ENCODE measurements around the gene FXYD4.

FXYD4 gene

GRCh38 chr10:43396061-43396927 is 24.9 kb downstream of the FXYD4 start:
- DNase-seq (ENCODE audit: low read depth): peak; percentile 34

GRCh38 chr10:43396928-43397624 is 25.6 kb downstream of the FXYD4 start:
- DNase-seq (ENCODE audit: low read depth): peak; percentile 51

GRCh38 chr10:43398939-43399319 is 27.5 kb downstream of the FXYD4 start:
- DNase-seq (ENCODE audit: low read depth): no peak

GRCh38 chr10:43399320-43400310 is 28.2 kb downstream of the FXYD4 start:
- DNase-seq (ENCODE audit: low read depth): no peak

GRCh38 chr10:43401627-43402026 is 30.2 kb downstream of the FXYD4 start:
- DNase-seq (ENCODE audit: low read depth): no peak

GRCh38 chr10:43402176-43402575 is 30.7 kb downstream of the FXYD4 start:
- DNase-seq (ENCODE audit: low read depth): no peak

GRCh38 chr10:43402880-43403452 is 31.5 kb downstream of the FXYD4 start:
- no peak for DNase-seq (ENCODE audit: low read depth)

- no peak for DNase-seq (ENCODE audit: low read depth)
Measured at GRCh38 chr10:43403911-43404703, 32.7 kb downstream of the FXYD4 start.

GRCh38 chr10:43404704-43405084 is 33.3 kb downstream of the FXYD4 start:
- DNase-seq (ENCODE audit: low read depth): no peak

GRCh38 chr10:43407148-43407575 is 35.7 kb downstream of the FXYD4 start:
- no peak for DNase-seq (ENCODE audit: low read depth)

- DNase-seq (ENCODE audit: low read depth): peak; percentile 85
Measured at GRCh38 chr10:43407576-43408330, 36.3 kb downstream of the FXYD4 start.

GRCh38 chr10:43408331-43408709 is 36.9 kb downstream of the FXYD4 start:
- DNase-seq (ENCODE audit: low read depth): no peak

GRCh38 chr10:43408710-43409384 is 37.4 kb downstream of the FXYD4 start, which contains the start of gene HNRNPF:
TSS of gene HNRNPF (minus strand) at chr10:43409186. CDS start at chr10:43387884, 21,302 bp downstream.
- DNase-seq (ENCODE audit: low read depth): peak; percentile 93

GRCh38 chr10:43409385-43410109 is 38.1 kb downstream of the FXYD4 start:
- DNase-seq (ENCODE audit: low read depth): no peak

GRCh38 chr10:43410345-43410744 is 38.9 kb downstream of the FXYD4 start:
- DNase-seq (ENCODE audit: low read depth): no peak

GRCh38 chr10:43411536-43411935 is 40.1 kb downstream of the FXYD4 start:
- no peak for DNase-seq (ENCODE audit: low read depth)

- no peak for DNase-seq (ENCODE audit: low read depth)
Measured at GRCh38 chr10:43415544-43415943, 44.1 kb downstream of the FXYD4 start.

- no peak for DNase-seq (ENCODE audit: low read depth)
Measured at GRCh38 chr10:43417950-43418768, 46.7 kb downstream of the FXYD4 start.

All from fibroblast of the conjunctiva (primary cell).